Upper lobe of left lung (tissue), 6 donors: ENCODE data around the gene NQO1. TPM values are rescaled to one million over a fixed set of nuclear protein-coding genes. Genes with fewer than 3 reads are reported as not detected.
"Not testable (repeated sequence)": the region's sequence is repeated elsewhere in the genome, so short reads cannot be mapped to it uniquely, and the experiment has no call there.

Source experiments
- ATAC-seq, 2 donors: fragments of 200-7000 bp; cut with Tn5 transposase; one replicate each; pipeline ENCODE4 v1.9.1; 2022; ENCODE audit warnings: mild to moderate bottlenecking in 2 of 2, moderate library complexity in 2 of 2; ENCODE audit not compliant: low FRiP score in 2 of 2
- DNase-seq, 2 donors: peaks; one replicate each; pipeline ENCODE4 v3.0.0-alpha.2; 2019 to 2020
- H3K27ac ChIP-seq, 4 donors: fragments of 200-600 bp; sonication (generic); one replicate each; pipeline ENCODE4 v1.5.1; 2016 to 2019
- H3K27me3 ChIP-seq, 4 donors: fragments of 200-600 bp; sonication (generic); one replicate each; pipeline ENCODE4 v1.5.1; 2017 to 2019
- H3K36me3 ChIP-seq, 4 donors: fragments of 200-600 bp; sonication (generic); one replicate each; pipeline ENCODE4 v1.5.1; 2016 to 2019
- H3K4me1 ChIP-seq, 4 donors: fragments of 200-600 bp; sonication (generic); one replicate each; pipeline ENCODE4 v1.5.1; 2018 to 2019
- H3K4me3 ChIP-seq, 4 donors: fragments of 200-600 bp; sonication (generic); one replicate each; pipeline ENCODE4 v1.5.1; 2017 to 2019; ENCODE audit warnings: mild to moderate bottlenecking in 2 of 4, moderate library complexity in 1 of 4
- H3K9me3 ChIP-seq, 4 donors: fragments of 200-600 bp; sonication (generic); one replicate each; pipeline ENCODE4 v1.5.1; 2018 to 2019
- CTCF ChIP-seq, 6 experiments: fragments of 450-650 bp in 4 of 6; fragments of 200-600 bp in 2 of 6; sonication (generic) in 2 of 6; IDR thresholded peaks; one replicate each; pipeline ENCODE4 v1.5.1; 2016 to 2019; ENCODE audit warnings: antibody characterized with exemption in 6 of 6
- EP300 ChIP-seq, 4 donors: sonication (generic); formaldehyde crosslinking; IDR thresholded peaks; one replicate each; pipeline ENCODE4 v1.5.1; 2017; ENCODE audit warnings: antibody characterized with exemption in 4 of 4, control low read depth in 2 of 4
- POLR2A ChIP-seq, 4 donors: fragments of 450-650 bp; IDR thresholded peaks; one replicate each; pipeline ENCODE4 v1.5.1; 2016 to 2017; ENCODE audit warnings: antibody characterized with exemption in 4 of 4, mild to moderate bottlenecking in 2 of 4
- POLR2AphosphoS5 ChIP-seq, 2 donors: sonication (generic); formaldehyde crosslinking; IDR thresholded peaks; one replicate each; pipeline ENCODE4 v1.5.1; 2017; ENCODE audit warnings: antibody characterized with exemption in 2 of 2
- WGBS, 2 donors: methylation state at CpG; one replicate each; pipeline ENCODE4 v1.1.5; 2017 to 2018; 5-methylcytosine and 5-hydroxymethylcytosine counted together
- total RNA-seq, 6 donors: library from RNA; depleted of rRNA in 4 of 6; stranded (reverse); fragments of >200 nt in 4 of 6; gene quantifications; one replicate each; pipeline versions ENCODE4 v1.1.0 to v1.2.1, GENCODE V29; 2016 to 2021
- donor health status: DM: no; HTN: no; CAD: no; lungs with moderate emphysema.
- donor health status: DM: no; HTN: yes; CAD: no; lungs with severe emphysema.

The NQO1 gene
- total RNA-seq, 6 donors from 2014 or later, result 13.6 to 73.0 (median 48.6) TPM

GRCh38 chr16:69744363-69745231 is 18.2 kb upstream of the NQO1 start:
- H3K4me3 ChIP-seq, result no peak overlapping the region
- peaks cover 5 to 16% (median 9%) of the 10 kb centered on the region in 4 donors for H3K4me1 ChIP-seq
- H3K36me3 ChIP-seq, result peaks cover 22 to 99% (median 81%) of the 10 kb centered on the region in 4 donors
- no peak overlapping the region for H3K27ac ChIP-seq
- ATAC-seq (no peak), DNase-seq (peak in 1 of 2 donors; percentile 54)
- TF ChIP-seq EP300 (IDR thresholded peaks at IDR 0.05) (no peak), POLR2AphosphoS5 (IDR thresholded peaks at IDR 0.05) (no peak)
- H3K27me3 ChIP-seq, result no peaks in the 10 kb centered on the region
- no peaks in the 10 kb centered on the region for H3K9me3 ChIP-seq
- WGBS, 2 donors, result 94 to 97% methylated on average over 35 of the region's 35 CpGs

GRCh38 chr16:69741951-69742904 is 15.9 kb upstream of the NQO1 start:
- peaks cover 5 to 16% (median 9%) of the 10 kb centered on the region in 4 donors for H3K4me1 ChIP-seq
- no peaks in the 10 kb centered on the region for H3K9me3 ChIP-seq
- peak overlapping the region in 1 of 4 donors; percentile 36 for H3K27ac ChIP-seq
- H3K4me3 ChIP-seq, result no peak overlapping the region
- peak; percentile 75 to 80 for DNase-seq
- TF ChIP-seq CTCF (IDR thresholded peaks at IDR 0.05), result no peak
- no peak for TF ChIP-seq EP300 (IDR thresholded peaks at IDR 0.05)
- no peak for TF ChIP-seq POLR2AphosphoS5 (IDR thresholded peaks at IDR 0.05)
- no peak for TF ChIP-seq POLR2A (IDR thresholded peaks at IDR 0.05)
- WGBS, 2 donors, result 79 to 84% methylated on average over 40 to 41 of the region's 41 CpGs
- ATAC-seq, result no peak
- H3K36me3 ChIP-seq, result peaks cover 0 to 76% (median 59%) of the 10 kb centered on the region in 4 donors
- H3K27me3 ChIP-seq, result no peaks in the 10 kb centered on the region

DNA sequence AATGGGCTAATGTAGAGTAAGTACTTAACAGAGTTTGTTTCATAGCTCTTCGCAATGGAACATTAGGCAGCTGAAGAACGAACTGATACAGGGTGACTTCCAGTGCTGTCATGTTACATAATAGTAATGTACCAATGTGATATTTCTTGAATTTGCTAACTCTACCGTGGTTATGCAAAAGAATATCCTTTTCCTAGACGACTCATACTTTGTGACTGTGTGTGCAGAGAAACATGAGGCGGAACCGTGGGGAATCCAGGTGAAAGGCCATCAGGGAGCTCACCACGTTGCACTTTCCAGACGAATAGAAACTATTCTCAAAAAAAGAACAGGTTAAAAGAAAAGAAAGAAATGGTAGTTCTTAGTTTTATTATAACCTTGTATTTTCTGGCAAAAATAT is 15.2 kb upstream of the NQO1 start:
- Histone ChIP-seq H3K27ac (peak overlapping the region in 2 of 4 donors; percentile 36 to 42), H3K4me1 (peaks cover 5 to 16% (median 9%) of the 10 kb centered on the region in 4 donors), H3K27me3 (no peaks in the 10 kb centered on the region), H3K36me3 (peaks cover 0 to 69% (median 54%) of the 10 kb centered on the region in 4 donors), H3K4me3 (no peak overlapping the region), H3K9me3 (no peaks in the 10 kb centered on the region)
- DNase-seq (no peak), ATAC-seq (no peak)
- no peak for TF ChIP-seq CTCF (IDR thresholded peaks at IDR 0.05)
- WGBS, 2 donors, result 62 to 67% methylated on average over 8 of the region's 8 CpGs

GRCh38 chr16:69732101-69732500 is 5.7 kb upstream of the NQO1 start:
- DNase-seq (no peak), ATAC-seq (no peak)
- Histone ChIP-seq H3K9me3 (no peaks in the 10 kb centered on the region), H3K27ac (no peak overlapping the region), H3K27me3 (no peaks in the 10 kb centered on the region), H3K4me3 (no peak overlapping the region), H3K4me1 (peaks cover 10 to 16% (median 10%) of the 10 kb centered on the region in 4 donors), H3K36me3 (no peaks in the 10 kb centered on the region)
- WGBS, 2 donors, result 94 to 99% methylated on average over 6 of the region's 6 CpGs
- no peak for TF ChIP-seq CTCF (IDR thresholded peaks at IDR 0.05)
- TF ChIP-seq POLR2AphosphoS5 (IDR thresholded peaks at IDR 0.05), result no peak

- WGBS, 2 donors, result 90 to 94% methylated on average over 5 of the region's 5 CpGs
Measured at GRCh38 chr16:69731280-69731679, 4.9 kb upstream of the NQO1 start.

DNA sequence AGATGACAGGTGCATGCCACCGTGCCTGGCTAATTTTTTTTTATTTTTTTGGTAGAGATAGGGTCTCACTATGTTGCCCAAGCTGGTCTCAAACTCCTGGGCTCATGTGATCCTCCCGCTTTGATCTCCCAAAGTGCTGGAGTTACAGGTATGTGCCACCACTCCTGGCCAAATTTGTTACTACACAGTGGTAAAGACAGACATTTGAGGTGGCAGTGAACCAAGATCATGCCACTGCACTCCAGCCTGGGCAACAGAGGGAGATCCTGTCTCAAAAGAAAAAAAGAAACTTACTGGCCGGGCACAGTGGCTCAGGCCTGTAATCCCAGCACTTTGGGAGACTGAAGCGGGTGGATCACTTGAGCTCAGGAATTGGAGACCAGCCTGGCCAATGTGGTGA is 2.7 kb upstream of the NQO1 start:
- DNase-seq, H3K27ac ChIP-seq: not testable (repeated sequence)
- 80 to 94% methylated on average over 4 of the region's 4 CpGs for WGBS, 2 donors

More at GRCh38 chr16:69731280-69731679, 4.9 kb upstream of the NQO1 start:
- not testable (repeated sequence) for H3K27me3 ChIP-seq, H3K4me3 ChIP-seq, DNase-seq, H3K27ac ChIP-seq, H3K36me3 ChIP-seq, ATAC-seq, H3K9me3 ChIP-seq
- H3K4me1 ChIP-seq, result peaks cover 13 to 24% (median 17%) of the 10 kb centered on the region in 4 donors

More for the DNA sequence above, 2.7 kb upstream of the NQO1 start:
- H3K4me1 ChIP-seq, result peaks cover 13 to 41% (median 22%) of the 10 kb centered on the region in 4 donors
- H3K27me3 ChIP-seq, ATAC-seq, H3K36me3 ChIP-seq, H3K9me3 ChIP-seq, H3K4me3 ChIP-seq: not testable (repeated sequence)
